GM23338 (cell line): ENCODE data around the gene CDK5R2.

Experiments used
- CREB1 ChIP-seq: fragments of 250-450 bp; sonication (Bioruptor Pico); IDR thresholded peaks from 2 replicates; pipeline ENCODE4 v1.5.0; 2020; ENCODE audit warnings: low read depth, mild to moderate bottlenecking, moderate library complexity
- CTCF ChIP-seq, 2 experiments: fragments of 200-600 bp in 1 of 2; sonication (generic) in 1 of 2; conservative IDR thresholded peaks; 2 replicates each; pipeline versions ENCODE4 v1.5.1 to v1.6.1; 2016 to 2017; ENCODE audit warnings: antibody characterized with exemption in 2 of 2, low read depth in 2 of 2, mild to moderate bottlenecking in 2 of 2, moderate library complexity in 1 of 2
- ETS1 ChIP-seq: IDR thresholded peaks from 2 replicates; pipeline ENCODE4 v1.6.1; 2016; ENCODE audit warnings: antibody characterized with exemption
- EZH2 ChIP-seq: fragments of 200-600 bp; sonication (generic); IDR thresholded peaks from one replicate; pipeline ENCODE4 v1.8.0; 2017; ENCODE audit warnings: antibody characterized with exemption, mild to moderate bottlenecking, low read depth; ENCODE audit not compliant: unreplicated experiment
- EZH2phosphoT487 ChIP-seq: fragments of 200-600 bp; sonication (generic); IDR thresholded peaks from one replicate; pipeline ENCODE4 v1.8.1; 2018; ENCODE audit warnings: antibody characterized with exemption; ENCODE audit not compliant: unreplicated experiment
- JUNB ChIP-seq: IDR thresholded peaks from one replicate; pipeline ENCODE4 v1.6.1; 2016; ENCODE audit warnings: antibody characterized with exemption; ENCODE audit not compliant: unreplicated experiment
- NANOG ChIP-seq: IDR thresholded peaks from 2 replicates; pipeline ENCODE4 v1.6.1; 2016; ENCODE audit warnings: antibody characterized with exemption, borderline replicate concordance
- POLR2AphosphoS5 ChIP-seq: IDR thresholded peaks from 2 replicates; pipeline ENCODE4 v1.6.1; 2016; ENCODE audit warnings: antibody characterized with exemption, low read depth
- REST ChIP-seq: IDR thresholded peaks from one replicate; pipeline ENCODE4 v1.6.1; 2018; ENCODE audit warnings: antibody characterized with exemption; ENCODE audit not compliant: unreplicated experiment
- STAT1 ChIP-seq: IDR thresholded peaks from one replicate; pipeline ENCODE4 v1.6.1; 2016; ENCODE audit warnings: antibody characterized with exemption; ENCODE audit not compliant: unreplicated experiment
- ZNF114 ChIP-seq: fragments of 250-450 bp; sonication (Bioruptor Pico); IDR thresholded peaks from 2 replicates; pipeline ENCODE4 v1.5.0; 2020; ENCODE audit warnings: mild to moderate bottlenecking, moderate library complexity
- ZNF331 ChIP-seq: fragments of 250-450 bp; sonication (Bioruptor Pico); IDR thresholded peaks from 2 replicates; pipeline ENCODE4 v1.5.0; 2020; ENCODE audit warnings: low read depth, mild to moderate bottlenecking, moderate library complexity
- ZNF462 ChIP-seq: fragments of 250-450 bp; sonication (Bioruptor Pico); IDR thresholded peaks from 2 replicates; pipeline ENCODE4 v1.5.0; 2020; ENCODE audit warnings: mild to moderate bottlenecking, moderate library complexity

GRCh38 chr2:219009294-219009693 lies 49.8 kb downstream of the CDK5R2 start:
- TF ChIP-seq REST (no peak), CTCF (conservative IDR thresholded peaks at IDR 0.05; ENCODE audit: low read depth in 2 of 2) (no peak), POLR2AphosphoS5 (no peak), NANOG (no peak), ZNF331 (CRISPR knock-in tag) (no peak), ETS1 (no peak), EZH2 (no peak), EZH2phosphoT487 (no peak), JUNB (no peak), CREB1 (CRISPR knock-in tag) (no peak), ZNF462 (no peak), STAT1 (no peak), ZNF114 (CRISPR knock-in tag) (no peak)
